SU-DHL-6 (cell line): ENCODE results near the gene CDH23.

Source experiments
- H2AFZ ChIP-seq: fragments of 200-600 bp; sonication (generic); 2 replicates; pipeline ENCODE4 v1.6.1; 2014; ENCODE audit warnings: low read depth, mild to moderate bottlenecking, moderate library complexity, mixed read lengths, antibody characterized with exemption, low read length; ENCODE audit not compliant: severe bottlenecking
- H3F3A ChIP-seq: fragments of 200-600 bp; shearing (Covaris generic); 2 replicates; pipeline ENCODE4 v1.6.0; 2016; ENCODE audit warnings: antibody characterized with exemption, mild to moderate bottlenecking; ENCODE audit not compliant: insufficient read depth
- H3K27ac ChIP-seq: fragments of 200-600 bp; sonication (generic); 2 replicates; pipeline ENCODE4 v1.5.1; 2016; ENCODE audit warnings: low read depth, mild to moderate bottlenecking, low read length, moderate library complexity, mixed read lengths
- H3K27me3 ChIP-seq: fragments of 200-600 bp; sonication (generic), shearing (Covaris generic); 2 replicates; pipeline ENCODE4 v1.6.0; 2014; ENCODE audit warnings: mild to moderate bottlenecking, low read length
- H3K36me3 ChIP-seq: fragments of 200-600 bp; sonication (generic); 2 replicates; pipeline ENCODE4 v1.6.1; 2014; ENCODE audit warnings: mild to moderate bottlenecking, low read length, mixed read lengths
- H3K4me2 ChIP-seq: fragments of 300-600, 200-600 bp; shearing (Covaris generic), sonication (generic); 2 replicates; pipeline ENCODE4 v1.6.0; 2014; ENCODE audit warnings: low read length, low read depth, mild to moderate bottlenecking; ENCODE audit not compliant: poor library complexity, severe bottlenecking
- H3K4me3 ChIP-seq: fragments of 200-600 bp; sonication (generic); 2 replicates; pipeline ENCODE4 v1.5.1; 2014; ENCODE audit warnings: antibody characterized with exemption, low read length, mild to moderate bottlenecking, mixed read lengths; ENCODE audit not compliant: insufficient read depth, poor library complexity, severe bottlenecking
- H3K79me2 ChIP-seq: fragments of 200-600 bp; sonication (generic); 2 replicates; pipeline ENCODE4 v1.6.1; 2014; ENCODE audit warnings: mild to moderate bottlenecking, low read length, moderate library complexity; ENCODE audit not compliant: insufficient read depth
- H3K9ac ChIP-seq: fragments of 200-600 bp; sonication (generic); 2 replicates; pipeline ENCODE4 v1.7.0; 2014; ENCODE audit warnings: mild to moderate bottlenecking, low read length
- H3K9me2 ChIP-seq: fragments of 200-600 bp; sonication (generic); replicated peaks from 2 replicates; pipeline ENCODE4 v1.6.1; 2014; ENCODE audit warnings: low read length; ENCODE audit not compliant: insufficient read depth
- H3K9me3 ChIP-seq: fragments of 200-600 bp; sonication (generic); 2 replicates; pipeline ENCODE4 v1.6.1; 2014; ENCODE audit warnings: low read length, mixed read lengths; ENCODE audit not compliant: insufficient read depth
- H4K20me1 ChIP-seq: fragments of 200-600 bp; sonication (generic); 2 replicates; pipeline ENCODE4 v1.6.1; 2014; ENCODE audit warnings: low read depth, mild to moderate bottlenecking, antibody characterized with exemption, low read length, moderate library complexity, mixed read lengths
- EZH2phosphoT487 ChIP-seq: fragments of 200-600 bp; sonication (generic), shearing (Covaris generic); conservative IDR thresholded peaks from 2 replicates; pipeline ENCODE4 v1.6.1; 2018; ENCODE audit warnings: mild to moderate bottlenecking, antibody characterized with exemption, low read length, moderate library complexity, mixed read lengths
- TF ChIP-seq, protein P1 (sequence below): fragments of 200-600 bp; sonication (generic); IDR thresholded peaks from one replicate; pipeline ENCODE4 v1.5.1; 2017; ENCODE audit warnings: antibody characterized with exemption, mild to moderate bottlenecking, low read length, moderate library complexity; ENCODE audit not compliant: insufficient read depth, poor library complexity, severe bottlenecking

CDH23 gene

DNA sequence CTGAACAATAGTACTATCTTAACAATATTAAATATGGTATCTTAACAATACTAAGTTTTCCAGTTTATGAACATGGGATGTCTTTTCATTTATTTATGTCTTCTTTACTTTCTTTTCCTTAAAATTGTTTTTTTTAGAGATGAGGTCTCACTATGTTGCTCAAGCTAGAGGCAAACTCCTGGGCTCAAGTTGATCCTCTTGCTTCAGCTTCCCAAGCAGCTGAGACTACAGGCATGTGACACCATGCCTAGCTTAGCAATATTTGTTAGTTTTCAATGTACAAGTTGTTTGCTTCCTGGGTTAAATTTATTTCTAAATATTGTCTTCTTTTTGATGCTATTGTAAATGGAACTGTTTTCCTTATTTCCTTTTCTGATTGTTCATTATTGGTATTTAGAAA is 16.9 kb downstream of the CDH23 start:
- Histone ChIP-seq H3K27me3 (no peaks in the 10 kb centered on the region), H3K9me3 (no peaks in the 10 kb centered on the region), H2AFZ (no peak overlapping the region), H3K4me2 (no peak overlapping the region), H3K4me3 (no peak overlapping the region), H3K36me3 (no peaks in the 10 kb centered on the region), H3K9me2 (no peaks in the 10 kb centered on the region; the same call in 1 of the 2 replicates), H3K9ac (no peak overlapping the region), H3K79me2 (no peaks in the 10 kb centered on the region), H3K27ac (no peak overlapping the region), H4K20me1 (no peaks in the 10 kb centered on the region), H3F3A (no peaks in the 10 kb centered on the region)
- TF ChIP-seq EZH2phosphoT487 = no peak
- TF ChIP-seq, protein P1, sequence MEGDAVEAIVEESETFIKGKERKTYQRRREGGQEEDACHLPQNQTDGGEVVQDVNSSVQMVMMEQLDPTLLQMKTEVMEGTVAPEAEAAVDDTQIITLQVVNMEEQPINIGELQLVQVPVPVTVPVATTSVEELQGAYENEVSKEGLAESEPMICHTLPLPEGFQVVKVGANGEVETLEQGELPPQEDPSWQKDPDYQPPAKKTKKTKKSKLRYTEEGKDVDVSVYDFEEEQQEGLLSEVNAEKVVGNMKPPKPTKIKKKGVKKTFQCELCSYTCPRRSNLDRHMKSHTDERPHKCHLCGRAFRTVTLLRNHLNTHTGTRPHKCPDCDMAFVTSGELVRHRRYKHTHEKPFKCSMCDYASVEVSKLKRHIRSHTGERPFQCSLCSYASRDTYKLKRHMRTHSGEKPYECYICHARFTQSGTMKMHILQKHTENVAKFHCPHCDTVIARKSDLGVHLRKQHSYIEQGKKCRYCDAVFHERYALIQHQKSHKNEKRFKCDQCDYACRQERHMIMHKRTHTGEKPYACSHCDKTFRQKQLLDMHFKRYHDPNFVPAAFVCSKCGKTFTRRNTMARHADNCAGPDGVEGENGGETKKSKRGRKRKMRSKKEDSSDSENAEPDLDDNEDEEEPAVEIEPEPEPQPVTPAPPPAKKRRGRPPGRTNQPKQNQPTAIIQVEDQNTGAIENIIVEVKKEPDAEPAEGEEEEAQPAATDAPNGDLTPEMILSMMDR = no peak

DNA sequence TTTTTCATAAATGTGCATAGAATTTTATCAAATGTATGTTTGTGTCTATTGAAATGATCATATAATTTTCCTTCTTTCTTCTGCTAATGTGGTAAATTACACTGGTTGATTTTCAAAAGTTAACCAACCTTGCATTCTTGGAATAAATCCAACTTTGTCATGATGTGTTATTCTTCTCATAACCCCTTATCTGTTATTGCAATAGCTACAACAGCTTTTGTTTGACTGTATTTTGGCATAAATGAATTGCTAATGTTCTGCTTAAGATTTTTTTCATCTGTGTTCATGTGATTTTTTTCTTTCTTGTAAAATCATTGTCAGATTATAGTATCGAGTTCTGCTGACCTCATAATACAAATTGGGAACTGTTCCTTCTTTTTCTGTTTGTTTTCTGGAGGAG is 17.6 kb downstream of the CDH23 start:
- Histone ChIP-seq H3K4me3 (no peak overlapping the region), H3K9me2 (no peaks in the 10 kb centered on the region; the same call in 1 of the 2 replicates), H3K27ac (no peak overlapping the region), H3K9me3 (no peaks in the 10 kb centered on the region), H3K79me2 (no peaks in the 10 kb centered on the region), H2AFZ (no peak overlapping the region), H3K27me3 (no peaks in the 10 kb centered on the region), H3K4me2 (no peak overlapping the region), H3K9ac (no peak overlapping the region), H3F3A (no peaks in the 10 kb centered on the region), H4K20me1 (no peaks in the 10 kb centered on the region), H3K36me3 (no peaks in the 10 kb centered on the region)
- TF ChIP-seq EZH2phosphoT487 = no peak
- TF ChIP-seq, protein P1 = no peak

DNA sequence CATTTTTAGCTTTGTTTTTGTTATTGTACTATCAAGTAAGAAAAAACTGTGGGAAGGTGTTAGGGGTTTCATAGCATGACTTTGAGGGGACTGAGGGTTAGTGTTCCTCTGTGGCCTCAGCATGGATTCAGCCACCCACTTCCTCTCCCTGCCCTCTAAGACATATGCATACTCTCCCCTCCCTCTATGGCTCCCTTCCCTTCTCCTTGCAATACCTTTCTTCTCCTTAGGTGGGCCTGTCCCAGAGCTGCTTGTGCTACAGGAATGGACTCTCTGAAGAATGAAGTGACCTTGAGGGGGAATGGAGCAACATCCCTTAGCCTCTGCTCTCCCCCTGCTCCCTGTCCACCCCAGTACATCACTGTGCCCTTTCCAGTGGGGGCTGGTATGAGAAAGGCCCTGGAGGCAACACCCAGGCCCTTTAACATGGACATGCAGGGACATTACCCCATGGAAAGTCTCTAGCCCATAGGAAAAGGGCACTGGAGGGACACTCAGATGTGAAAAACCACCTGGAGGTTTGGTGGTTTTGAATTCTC is 22.4 kb downstream of the CDH23 start:
- H3K9me3 ChIP-seq = no peaks in the 10 kb centered on the region
- H3K79me2 ChIP-seq = no peaks in the 10 kb centered on the region
- no peaks in the 10 kb centered on the region for H3K36me3 ChIP-seq
- no peak overlapping the region for H2AFZ ChIP-seq
- no peaks in the 10 kb centered on the region for H3F3A ChIP-seq
- TF ChIP-seq, protein P1 = no peak
- TF ChIP-seq EZH2phosphoT487 = no peak
- H4K20me1 ChIP-seq = no peaks in the 10 kb centered on the region
- H3K9me2 ChIP-seq = no peaks in the 10 kb centered on the region; the same call in 1 of the 2 replicates
- H3K9ac ChIP-seq = no peak overlapping the region
- H3K27ac ChIP-seq = no peak overlapping the region
- no peaks in the 10 kb centered on the region for H3K27me3 ChIP-seq
- H3K4me3 ChIP-seq = no peak overlapping the region
- no peak overlapping the region for H3K4me2 ChIP-seq
